Thoracic aorta (tissue), 2 donors: ENCODE measurements around the gene CUX1. TPM values are rescaled to one million over a fixed set of nuclear protein-coding genes. Genes with fewer than 3 reads are reported as not detected.

Source experiments
- ATAC-seq: fragments of 150-250 bp; one replicate; pipeline ENCODE4 v1.8.0; 2017; ENCODE audit warnings: low read depth; ENCODE audit not compliant: insufficient number of reproducible peaks, low FRiP score
- DNase-seq: peaks from one replicate; pipeline ENCODE4 v3.0.0-alpha.2; 2020; ENCODE audit warnings: low spot score
- H3K27ac ChIP-seq, 2 donors: fragments of 200-600 bp; sonication (generic); 1 replicate in 1 of 2; 2 replicates in 1 of 2; pipeline ENCODE4 v1.5.1; 2016; ENCODE audit warnings: mild to moderate bottlenecking in 2 of 2, moderate library complexity in 2 of 2
- H3K27me3 ChIP-seq: fragments of 200-600 bp; sonication (generic); replicated peaks from 2 replicates; pipeline ENCODE4 v1.6.0; 2016; ENCODE audit warnings: mild to moderate bottlenecking; ENCODE audit not compliant: insufficient read depth
- H3K36me3 ChIP-seq: fragments of 200-600 bp; sonication (generic); one replicate; pipeline ENCODE4 v1.5.1; 2016
- H3K4me1 ChIP-seq, 2 donors: fragments of 200-600 bp; sonication (generic); 1 replicate in 1 of 2; 2 replicates in 1 of 2; pipeline versions ENCODE4 v1.5.1 to v1.6.0; 2016; ENCODE audit warnings: low read depth in 2 of 2, mild to moderate bottlenecking in 1 of 2; ENCODE audit not compliant: control insufficient read depth in 1 of 2
- H3K4me3 ChIP-seq: fragments of 200-600 bp; sonication (generic); 2 replicates; pipeline ENCODE4 v1.5.1; 2016; ENCODE audit warnings: mild to moderate bottlenecking
- H3K9me3 ChIP-seq: fragments of 200-600 bp; sonication (generic); 2 replicates; pipeline ENCODE4 v1.5.1; 2016
- total RNA-seq, 2 donors: library from RNA; depleted of rRNA; stranded (reverse); fragments of >200 nt; gene quantifications; one replicate each; pipeline versions ENCODE4 v1.1.0 to v1.2.3, GENCODE V29; 2016
- TF ChIP-seq, protein P1 (sequence below): fragments of 200-600 bp; sonication (generic); IDR thresholded peaks from one replicate; pipeline ENCODE4 v1.5.1; 2019; ENCODE audit warnings: antibody characterized with exemption

Gene CUX1
- total RNA-seq, 2 donors from 2014 or later, result 85.0 to 179 TPM

GRCh38 chr7:102000123-102000522 lies 182.7 kb downstream of the CUX1 start:
- H3K36me3 ChIP-seq, result no peaks in the 10 kb centered on the region
- no peaks in the 10 kb centered on the region for H3K9me3 ChIP-seq
- H3K4me1 ChIP-seq, result peaks cover 0 to 17% of the 10 kb centered on the region in 2 donors
- TF ChIP-seq, protein P1, sequence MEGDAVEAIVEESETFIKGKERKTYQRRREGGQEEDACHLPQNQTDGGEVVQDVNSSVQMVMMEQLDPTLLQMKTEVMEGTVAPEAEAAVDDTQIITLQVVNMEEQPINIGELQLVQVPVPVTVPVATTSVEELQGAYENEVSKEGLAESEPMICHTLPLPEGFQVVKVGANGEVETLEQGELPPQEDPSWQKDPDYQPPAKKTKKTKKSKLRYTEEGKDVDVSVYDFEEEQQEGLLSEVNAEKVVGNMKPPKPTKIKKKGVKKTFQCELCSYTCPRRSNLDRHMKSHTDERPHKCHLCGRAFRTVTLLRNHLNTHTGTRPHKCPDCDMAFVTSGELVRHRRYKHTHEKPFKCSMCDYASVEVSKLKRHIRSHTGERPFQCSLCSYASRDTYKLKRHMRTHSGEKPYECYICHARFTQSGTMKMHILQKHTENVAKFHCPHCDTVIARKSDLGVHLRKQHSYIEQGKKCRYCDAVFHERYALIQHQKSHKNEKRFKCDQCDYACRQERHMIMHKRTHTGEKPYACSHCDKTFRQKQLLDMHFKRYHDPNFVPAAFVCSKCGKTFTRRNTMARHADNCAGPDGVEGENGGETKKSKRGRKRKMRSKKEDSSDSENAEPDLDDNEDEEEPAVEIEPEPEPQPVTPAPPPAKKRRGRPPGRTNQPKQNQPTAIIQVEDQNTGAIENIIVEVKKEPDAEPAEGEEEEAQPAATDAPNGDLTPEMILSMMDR, result no peak
- DNase-seq, result no peak
- no peak overlapping the region for H3K4me3 ChIP-seq
- H3K27me3 ChIP-seq, result no peaks in the 10 kb centered on the region
- no peak overlapping the region for H3K27ac ChIP-seq
- no peak for ATAC-seq

- no peaks in the 10 kb centered on the region for H3K27me3 ChIP-seq
- DNase-seq (no peak), ATAC-seq (no peak)
- peaks cover 0 to 6% of the 10 kb centered on the region in 2 donors for H3K4me1 ChIP-seq
- H3K36me3 ChIP-seq, result no peaks in the 10 kb centered on the region
- H3K27ac ChIP-seq, result no peak overlapping the region
- TF ChIP-seq, protein P1, result no peak
- no peak overlapping the region for H3K4me3 ChIP-seq
- H3K9me3 ChIP-seq, result no peaks in the 10 kb centered on the region
Observed at GRCh38 chr7:102004229-102004628, 186.8 kb downstream of the CUX1 start.

GRCh38 chr7:102004848-102005247 lies 187.4 kb downstream of the CUX1 start:
- TF ChIP-seq, protein P1, result no peak
- H3K36me3 ChIP-seq, result no peaks in the 10 kb centered on the region
- no peaks in the 10 kb centered on the region for H3K27me3 ChIP-seq
- no peak overlapping the region for H3K4me3 ChIP-seq
- peaks cover 0 to 8% of the 10 kb centered on the region in 2 donors for H3K4me1 ChIP-seq
- no peaks in the 10 kb centered on the region for H3K9me3 ChIP-seq
- ATAC-seq, result no peak
- H3K27ac ChIP-seq, result no peak overlapping the region
- no peak for DNase-seq

DNA sequence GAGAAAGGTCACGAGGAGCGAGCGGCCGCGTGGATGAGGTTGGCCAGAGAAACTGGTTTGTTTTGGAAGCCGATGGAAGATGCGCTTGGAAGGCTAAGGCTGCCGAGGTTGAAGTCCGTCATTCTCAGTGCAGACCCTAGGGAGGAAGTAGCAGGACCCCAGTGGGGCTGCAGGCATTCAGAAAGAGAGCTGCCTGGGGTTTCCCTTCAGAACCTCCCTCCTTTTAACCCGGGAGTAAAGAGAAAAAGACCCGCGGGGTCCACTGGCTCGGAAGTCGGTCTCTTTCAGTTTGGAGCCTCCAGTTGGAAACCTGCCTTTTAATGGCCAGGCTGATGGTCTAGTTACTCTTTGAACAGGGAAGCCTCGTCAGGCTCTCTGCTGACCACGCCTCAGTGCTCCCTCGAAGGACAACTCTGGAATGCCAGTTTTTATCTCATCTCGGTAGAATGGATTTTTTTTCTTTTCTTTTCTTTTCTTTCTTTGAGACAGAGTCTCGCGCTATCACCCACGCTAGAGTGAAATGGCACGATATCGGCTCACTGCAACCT lies 188.6 kb downstream of the CUX1 start:
- no peaks in the 10 kb centered on the region for H3K27me3 ChIP-seq
- H3K27ac ChIP-seq, result no peak overlapping the region
- TF ChIP-seq, protein P1, result no peak
- H3K4me3 ChIP-seq, result no peak overlapping the region
- no peak for DNase-seq
- no peaks in the 10 kb centered on the region for H3K36me3 ChIP-seq
- no peaks in the 10 kb centered on the region for H3K9me3 ChIP-seq
- ATAC-seq, result no peak
- H3K4me1 ChIP-seq, result peaks cover 0 to 15% of the 10 kb centered on the region in 2 donors

- H3K27me3 ChIP-seq, result no peaks in the 10 kb centered on the region
- H3K36me3 ChIP-seq, result no peaks in the 10 kb centered on the region
- no peak for DNase-seq
- no peak overlapping the region for H3K4me3 ChIP-seq
- no peak overlapping the region for H3K27ac ChIP-seq
- peaks cover 0 to 15% of the 10 kb centered on the region in 2 donors for H3K4me1 ChIP-seq
- H3K9me3 ChIP-seq, result no peaks in the 10 kb centered on the region
- no peak for ATAC-seq
- TF ChIP-seq, protein P1, result no peak
Observed at GRCh38 chr7:102006695-102007094, 189.3 kb downstream of the CUX1 start.
